KBM-7 (cell line): ENCODE data around the gene PDCD1.
A peak's percentile ranks its signal among the peaks of the same experiment; 100 is the strongest.
"Not testable (repeated sequence)": the region's sequence is repeated elsewhere in the genome, so short reads cannot be mapped to it uniquely, and the experiment has no call there.

ENCODE experiments used
- DNase-seq: peaks from one replicate; pipeline ENCODE4 v3.0.0-alpha.2; 2015
- in situ Hi-C: fragments of 300-500 bp; cut with MboI; formaldehyde crosslinking; loops from 2 replicates; pipeline ENCODE4 v1.14.3; 2020; ENCODE audit warnings: low sequenced_read_pairs, low pct_unique_long_range_greater_than_20kb, mixed read lengths

Gene PDCD1

GRCh38 chr2:241809383-241810306 is 49.0 kb downstream of the PDCD1 start:
- no peak for DNase-seq
- in situ Hi-C loops: no loop called here

GRCh38 chr2:241808721-241809382 is 49.8 kb downstream of the PDCD1 start, which contains the start of gene NEU4:
NEU4 (plus strand) TSS chr2:241809193; CDS start chr2:241814485, 5,292 bp downstream.
- DNase-seq: no peak
- in situ Hi-C loops: no loop called here

GRCh38 chr2:241808051-241808720 is 50.5 kb downstream of the PDCD1 start:
- in situ Hi-C loops: no loop called here
- DNase-seq: no peak

GRCh38 chr2:241806217-241806616 is 52.5 kb downstream of the PDCD1 start:
- DNase-seq, in situ Hi-C loops: not testable (repeated sequence)

GRCh38 chr2:241804326-241805229 is 54.1 kb downstream of the PDCD1 start:
- in situ Hi-C loops: no loop called here
- peak; percentile 62 for DNase-seq

GRCh38 chr2:241803387-241804325 is 55.0 kb downstream of the PDCD1 start:
- DNase-seq: no peak

GRCh38 chr2:241802421-241803318 is 56.0 kb downstream of the PDCD1 start:
- in situ Hi-C loops: no loop called here
- no peak for DNase-seq

More at GRCh38 chr2:241803387-241804325, 55.0 kb downstream of the PDCD1 start:
- in situ Hi-C loops: no loop called here

GRCh38 chr2:241801611-241802420 is 56.9 kb downstream of the PDCD1 start:
- in situ Hi-C loops: no loop called here
- DNase-seq: no peak

GRCh38 chr2:241800198-241800903 is 58.3 kb downstream of the PDCD1 start:
- DNase-seq, in situ Hi-C loops: not testable (repeated sequence)
